H1 (cell line): ENCODE measurements around the gene KCNJ3. TPM values are rescaled to one million over a fixed set of nuclear protein-coding genes. Genes with fewer than 3 reads are reported as not detected.

Experiments used
- CTCF ChIA-PET: fragments of 300-600 bp; sonication (Branson Sonifier 250); formaldehyde crosslinking; loops from one replicate; lab custom pipeline; 2021; ENCODE audit not compliant: partially characterized antibody; lab: Charles Lee
- POLR2A ChIA-PET: fragments of 300-600 bp; sonication (Branson Sonifier 250); formaldehyde crosslinking; loops from one replicate; lab custom pipeline; 2021; ENCODE audit warnings: inconsistent platforms; ENCODE audit not compliant: partially characterized antibody; lab: Charles Lee
- DNase-seq, 2 experiments: peaks; one replicate each; pipeline versions ENCODE4 v3.0.0 to v3.0.0-alpha.2; 2010 to 2022; ENCODE audit warnings: low spot score in 2 of 2, low read depth in 1 of 2, mixed read lengths in 1 of 2
- FAIRE-seq: peaks from 2 replicates; lab custom pipeline; 2011; peaks lifted over from hg19 to GRCh38; lab: Jason Lieb, UNC
- H2AFZ ChIP-seq: 2 replicates; pipeline ENCODE4 v1.8.1; 2012; ENCODE audit warnings: low read length, inconsistent platforms
- H2AK5ac ChIP-seq: 2 replicates; pipeline ENCODE4 v1.6.1; 2013; ENCODE audit warnings: low read depth, low read length
- H2BK120ac ChIP-seq: replicated peaks from 2 replicates; pipeline ENCODE3; 2013; ENCODE audit warnings: low read depth, low read length, inconsistent platforms
- H2BK12ac ChIP-seq: 2 replicates; pipeline ENCODE4 v1.6.1; 2013; ENCODE audit warnings: low read depth, low read length
- H2BK15ac ChIP-seq: 2 replicates; pipeline ENCODE4 v1.6.1; 2013; ENCODE audit warnings: low read length
- H2BK20ac ChIP-seq: 2 replicates; pipeline ENCODE4 v1.6.1; 2013; ENCODE audit warnings: low read length
- H2BK5ac ChIP-seq: 2 replicates; pipeline ENCODE4 v1.6.1; 2013; ENCODE audit warnings: low read depth, low read length
- H3K14ac ChIP-seq: 2 replicates; pipeline ENCODE4 v1.6.1; 2013; ENCODE audit warnings: inconsistent platforms; ENCODE audit not compliant: insufficient read length
- H3K18ac ChIP-seq: 2 replicates; pipeline ENCODE4 v1.6.1; 2013; ENCODE audit warnings: low read length; ENCODE audit errors: extremely low read depth
- H3K23ac ChIP-seq: 2 replicates; pipeline ENCODE4 v1.6.1; 2013; ENCODE audit warnings: inconsistent platforms; ENCODE audit not compliant: insufficient read length
- H3K23me2 ChIP-seq: 2 replicates; pipeline ENCODE4 v1.6.1; 2013; ENCODE audit warnings: low read depth, low read length
- H3K27ac ChIP-seq: 2 replicates; pipeline ENCODE4 v1.6.1; 2011; ENCODE audit warnings: low read depth, low read length, inconsistent platforms
- H3K27me3 ChIP-seq, 4 experiments: replicated peaks in 1 of 4; 1 replicate in 1 of 4; 2 replicates in 3 of 4; pipeline versions ENCODE4 v1.6.1 to v1.8.1; 2011 to 2013; ENCODE audit warnings: low read length in 3 of 4, mild to moderate bottlenecking in 3 of 4, inconsistent platforms in 2 of 4, mixed read lengths in 2 of 4, moderate library complexity in 1 of 4; ENCODE audit not compliant: control insufficient read depth in 3 of 4, insufficient read depth in 3 of 4; ENCODE audit errors: extremely low read depth in 1 of 4
- H3K36me3 ChIP-seq, 4 experiments: 2 replicates each; pipeline versions ENCODE4 v1.6.1 to v1.8.1; 2011 to 2013; ENCODE audit warnings: mild to moderate bottlenecking in 4 of 4, low read length in 3 of 4, moderate library complexity in 2 of 4, control low read depth in 1 of 4, inconsistent platforms in 1 of 4; ENCODE audit not compliant: insufficient read depth in 4 of 4, control insufficient read depth in 2 of 4
- H3K4ac ChIP-seq: replicated peaks from 2 replicates; pipeline ENCODE3; 2013; ENCODE audit warnings: low read length, low read depth, mixed read lengths, inconsistent platforms; ENCODE audit not compliant: insufficient read length
- H3K4me1 ChIP-seq, 4 experiments: replicated peaks in 1 of 4; 1 replicate in 1 of 4; 2 replicates in 3 of 4; pipeline versions ENCODE4 v1.6.1 to v1.8.1; 2011 to 2013; ENCODE audit warnings: low read length in 3 of 4, inconsistent platforms in 2 of 4, mixed read lengths in 1 of 4; ENCODE audit not compliant: insufficient read depth in 4 of 4, control insufficient read depth in 3 of 4
- H3K4me2 ChIP-seq, 2 experiments: 2 replicates each; pipeline versions ENCODE4 v1.6.1 to v1.8.1; 2011 to 2013; ENCODE audit warnings: low read depth in 2 of 2, low read length in 2 of 2, control low read depth in 1 of 2, inconsistent platforms in 1 of 2, mild to moderate bottlenecking in 1 of 2; ENCODE audit not compliant: insufficient read depth in 1 of 2
- H3K4me3 ChIP-seq, 4 experiments: fragments of 200-600, 300-600 bp in 1 of 4; sonication (generic), shearing (Covaris generic), sonication (Bioruptor Twin) in 1 of 4; 2 replicates each; pipeline versions ENCODE4 v1.5.1 to v1.8.1; 2011 to 2016; ENCODE audit warnings: low read length in 4 of 4, low read depth in 3 of 4, control low read depth in 2 of 4, inconsistent platforms in 2 of 4, mild to moderate bottlenecking in 2 of 4, mixed read lengths in 1 of 4, moderate library complexity in 1 of 4; ENCODE audit not compliant: insufficient read depth in 2 of 4; ENCODE audit errors: extremely low read depth in 1 of 4
- H3K56ac ChIP-seq: replicated peaks from 2 replicates; pipeline ENCODE3; 2013; ENCODE audit warnings: low read depth, mild to moderate bottlenecking, mixed read lengths, low read length, inconsistent platforms; ENCODE audit not compliant: insufficient read length
- H3K79me1 ChIP-seq: 2 replicates; pipeline ENCODE4 v1.6.1; 2013; ENCODE audit warnings: low read depth, low read length, control low read depth
- H3K79me2 ChIP-seq, 2 experiments: 2 replicates each; pipeline versions ENCODE4 v1.6.1 to v1.8.1; 2012 to 2013; ENCODE audit warnings: low read length in 2 of 2, mild to moderate bottlenecking in 2 of 2, inconsistent platforms in 1 of 2; ENCODE audit not compliant: insufficient read depth in 2 of 2, control insufficient read depth in 1 of 2
- H3K9ac ChIP-seq, 4 experiments: replicated peaks in 1 of 4; 1 replicate in 1 of 4; 2 replicates in 3 of 4; pipeline versions ENCODE4 v1.6.1 to v1.8.1; 2011 to 2013; ENCODE audit warnings: low read depth in 3 of 4, low read length in 3 of 4, control low read depth in 2 of 4, mild to moderate bottlenecking in 2 of 4, moderate library complexity in 2 of 4, inconsistent platforms in 1 of 4; ENCODE audit errors: extremely low read depth in 1 of 4
- H3K9me3 ChIP-seq, 2 experiments: 2 replicates each; pipeline versions ENCODE4 v1.6.1 to v1.8.1; 2012 to 2013; ENCODE audit warnings: mild to moderate bottlenecking in 2 of 2, moderate library complexity in 2 of 2, control low read depth in 1 of 2, inconsistent platforms in 1 of 2, low read depth in 1 of 2, low read length in 1 of 2, mixed read lengths in 1 of 2; ENCODE audit not compliant: insufficient read depth in 2 of 2
- H4K20me1 ChIP-seq, 2 experiments: replicated peaks in 1 of 2; 2 replicates each; pipeline versions ENCODE3 to v1.8.1; 2011 to 2013; ENCODE audit warnings: inconsistent platforms in 2 of 2, low read length in 2 of 2, mild to moderate bottlenecking in 1 of 2; ENCODE audit not compliant: insufficient read depth in 2 of 2, control insufficient read depth in 1 of 2
- H4K5ac ChIP-seq: 2 replicates; pipeline ENCODE4 v1.6.1; 2013; ENCODE audit warnings: low read length, low read depth, mixed read lengths, inconsistent platforms; ENCODE audit not compliant: insufficient read length
- H4K8ac ChIP-seq: 2 replicates; pipeline ENCODE4 v1.8.0; 2013; ENCODE audit warnings: mild to moderate bottlenecking, moderate library complexity, low read length, inconsistent platforms; ENCODE audit not compliant: insufficient read depth; ENCODE audit errors: extremely low read depth
- H4K91ac ChIP-seq: replicated peaks from 2 replicates; pipeline ENCODE3; 2013; ENCODE audit warnings: low read length, mixed read lengths, inconsistent platforms; ENCODE audit not compliant: insufficient read length
- CTBP2 ChIP-seq: IDR thresholded peaks from 2 replicates; pipeline ENCODE4 v1.7.0; 2011; ENCODE audit warnings: borderline replicate concordance, mild to moderate bottlenecking, moderate library complexity, mixed read lengths, low read length; ENCODE audit not compliant: insufficient read depth, insufficient read length
- JUN ChIP-seq: IDR thresholded peaks from 2 replicates; pipeline ENCODE4 v1.6.1; 2011; ENCODE audit warnings: low read depth, mild to moderate bottlenecking, improper control_type of control experiment, low read length
- POLR2A ChIP-seq, 2 experiments: IDR thresholded peaks; 1 replicate in 1 of 2; 2 replicates in 1 of 2; pipeline ENCODE4 v1.6.1; 2011; ENCODE audit warnings: low read depth in 2 of 2, low read length in 2 of 2, mild to moderate bottlenecking in 2 of 2; ENCODE audit errors: control extremely low read depth in 1 of 2
- RXRA ChIP-seq: IDR thresholded peaks from 2 replicates; pipeline ENCODE4 v1.6.1; 2011; ENCODE audit warnings: low read depth, mild to moderate bottlenecking, low read length, moderate library complexity; ENCODE audit not compliant: insufficient read depth
- SRF ChIP-seq: IDR thresholded peaks from 2 replicates; pipeline ENCODE4 v1.6.1; 2011; ENCODE audit warnings: mild to moderate bottlenecking, low read depth, low read length, moderate library complexity
- TBP ChIP-seq: IDR thresholded peaks from 2 replicates; pipeline ENCODE4 v1.6.1; 2011; ENCODE audit warnings: low read depth, low read length, improper control_type of control experiment
- YY1 ChIP-seq: IDR thresholded peaks from 2 replicates; pipeline ENCODE4 v1.6.1; 2011; ENCODE audit warnings: low read depth, mild to moderate bottlenecking, low read length
- WGBS, 2 experiments: shearing (Covaris generic) in 1 of 2; methylation state at CpG; one replicate each; pipeline versions ENCODE4 v1.1.6 to v1.1.7; 2013 to 2015; ENCODE audit warnings: low lambda C conversion rate in 2 of 2, mixed read lengths in 2 of 2, inconsistent platforms in 1 of 2, low coverage in 1 of 2, missing lambda C conversion rate in 1 of 2; ENCODE audit not compliant: insufficient replicate concordance in 2 of 2, insufficient coverage in 1 of 2, insufficient read length in 1 of 2; ENCODE audit errors: extremely low coverage in 1 of 2, missing lambda C conversion rate in 1 of 2; 5-methylcytosine and 5-hydroxymethylcytosine counted together
- polyA plus RNA-seq, 7 experiments: library from polyadenylated mRNA; depleted of rRNA in 3 of 7; stranded (reverse) in 5 of 7; unstranded in 2 of 7; fragments of >200 nt in 5 of 7; fragments of 200-250 nt in 2 of 7; gene quantifications; 1 replicate in 5 of 7; 2 replicates in 1 of 7; 4 replicates in 1 of 7; pipeline versions ENCODE4 v1.2.1 to v1.2.3, GENCODE V29; 2011 to 2013; ENCODE audit warnings: missing spikeins in 2 of 7, mixed read lengths in 2 of 7
- total RNA-seq: library from RNA; stranded (reverse); fragmentation: NEBNext Ultra II Directional; extraction: Animal tissue kit (Norgen Biotek cat#: 25700); gene quantifications from 2 replicates; pipeline ENCODE4 v1.2.1, GENCODE V29; 2021
- TF ChIP-seq, protein P1 (sequence below): IDR thresholded peaks from 2 replicates; pipeline ENCODE4 v1.6.1; 2012; ENCODE audit warnings: inconsistent platforms

The KCNJ3 gene
- total and polyA plus RNA-seq, 2 of the 8 experiments (the other 6 are each of a cell fraction or from before 2014, with no cell fraction given) = 0.11 to 0.50 TPM

DNA sequence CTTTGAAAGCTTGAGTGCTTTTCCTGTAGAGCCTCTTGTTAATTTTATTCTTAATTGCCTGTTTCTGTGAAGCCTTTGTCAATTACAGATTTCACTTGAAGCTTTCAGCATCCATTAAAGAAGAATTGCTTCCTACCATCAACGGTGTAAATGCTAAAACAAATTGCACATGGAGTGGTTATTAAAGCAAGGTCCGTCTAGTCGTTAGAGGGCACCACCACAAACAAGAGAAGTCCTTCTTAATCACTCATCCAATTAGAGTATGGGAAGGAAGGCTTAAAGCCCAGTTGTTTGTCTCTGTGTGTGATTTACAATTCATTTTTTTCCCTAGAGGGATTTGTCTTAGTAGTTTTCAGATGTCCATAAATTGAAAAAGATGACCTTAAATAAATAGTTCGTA, 1.6 kb downstream of the KCNJ3 start:
- peaks cover 14% of the 10 kb centered on the region for H3K23me2 ChIP-seq
- H3K79me1 ChIP-seq = no peaks in the 10 kb centered on the region
- H3K4me2 ChIP-seq = 0 out of 4 replicates have a peak overlapping the region, but pooled peaks of 1 of the 2 experiments have one; percentile 88
- no peak overlapping the region for H4K91ac ChIP-seq
- H2AK5ac ChIP-seq = no peak overlapping the region
- no peaks in the 10 kb centered on the region for H3K36me3 ChIP-seq
- H3K79me2 ChIP-seq = no peaks in the 10 kb centered on the region
- no peak overlapping the region for H4K8ac ChIP-seq
- H3K4me1 ChIP-seq = peaks cover 0 to 5% (median 2%) of the 10 kb centered on the region in 4 experiments; a peak in 3 of 7 replicates
- FAIRE-seq (no peak), DNase-seq (no peak)
- H3K27ac ChIP-seq = no peak overlapping the region
- no peak overlapping the region for H2BK12ac ChIP-seq
- no peak overlapping the region for H3K9ac ChIP-seq
- H3K18ac ChIP-seq = no peak overlapping the region
- H2BK20ac ChIP-seq = no peak overlapping the region
- no peak overlapping the region for H3K23ac ChIP-seq
- peaks cover 0 to 1% of the 10 kb centered on the region in 2 experiments for H4K20me1 ChIP-seq
- H3K4ac ChIP-seq = no peak overlapping the region
- H3K56ac ChIP-seq = no peak overlapping the region
- H2BK120ac ChIP-seq = no peak overlapping the region
- H3K4me3 ChIP-seq = no peak overlapping the region
- CTCF ChIA-PET = interaction anchor here (0.6 kb wide), 1 partner anchor 76 kb away, joined by 5 read pairs; no protein-coding TSS in a partner anchor
- no peak overlapping the region for H2AFZ ChIP-seq
- H2BK15ac ChIP-seq = no peak overlapping the region
- H3K9me3 ChIP-seq = no peaks in the 10 kb centered on the region
- H4K5ac ChIP-seq = no peak overlapping the region
- peaks cover 9 to 24% (median 18%) of the 10 kb centered on the region in 4 experiments for H3K27me3 ChIP-seq
- no peak overlapping the region for H2BK5ac ChIP-seq
- 81% methylated on average over 4 of the region's 4 CpGs; no CpG with 5 or more reads in 1 of the 2 experiments for WGBS, 2 experiments
- POLR2A ChIA-PET = no interaction called here
- TF ChIP-seq, protein P1, sequence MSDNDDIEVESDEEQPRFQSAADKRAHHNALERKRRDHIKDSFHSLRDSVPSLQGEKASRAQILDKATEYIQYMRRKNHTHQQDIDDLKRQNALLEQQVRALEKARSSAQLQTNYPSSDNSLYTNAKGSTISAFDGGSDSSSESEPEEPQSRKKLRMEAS = no peak
- TF ChIP-seq RXRA (no peak), YY1 (no peak), CTBP2 (no peak), JUN (no peak), SRF (no peak), TBP (no peak), POLR2A (IDR thresholded peaks at IDR 0.05; ENCODE audit: control extremely low read depth in 1 of 2, low read depth in 2 of 2, low read length in 2 of 2) (no peak)
- H3K14ac ChIP-seq = no peak overlapping the region
